ENCODE measurements around the gene ST6GALNAC6. TPM values are rescaled to one million over a fixed set of nuclear protein-coding genes. Genes with fewer than 3 reads are reported as not detected.

Gene ST6GALNAC6
- total and polyA plus RNA-seq, 2 of the 8 experiments (the other 6 are each of a cell fraction or from before 2014, with no cell fraction given) = 43.7 to 64.4 TPM

GRCh38 chr9:127923771-127924170 lies 24.4 kb upstream of the ST6GALNAC6 start:
- peaks cover 0 to 15% (median 8%) of the 10 kb centered on the region in 4 experiments; a peak in 5 of 7 replicates for H3K27me3 ChIP-seq (replicated peaks in 1 of 4; ENCODE audit: control insufficient read depth in 3 of 4, extremely low read depth in 1 of 4, insufficient read depth in 3 of 4, low read length in 3 of 4)
- 94% methylated on average over 8 of the region's 8 CpGs; no CpG with 5 or more reads in 1 of the 2 experiments for WGBS, 2 experiments (ENCODE audit: extremely low coverage in 1 of 2, insufficient coverage in 1 of 2, insufficient read length in 1 of 2, insufficient replicate concordance in 2 of 2, low coverage in 1 of 2, low lambda C conversion rate in 2 of 2, missing lambda C conversion rate in 1 of 2)
- H3K23ac ChIP-seq (ENCODE audit: insufficient read length) = no peak overlapping the region
- H2BK12ac ChIP-seq (ENCODE audit: low read depth, low read length) = no peak overlapping the region
- H2AFZ ChIP-seq (ENCODE audit: low read length) = no peak overlapping the region
- H3K4me1 ChIP-seq (replicated peaks in 1 of 4; ENCODE audit: control insufficient read depth in 3 of 4, insufficient read depth in 4 of 4, low read length in 3 of 4) = peaks cover 0 to 8% (median 8%) of the 10 kb centered on the region in 4 experiments; a peak in 6 of 7 replicates
- H3K23me2 ChIP-seq (ENCODE audit: low read depth, low read length) = peaks cover 13% of the 10 kb centered on the region; the same call in 1 of the 2 replicates
- no peak overlapping the region for H3K9ac ChIP-seq (replicated peaks in 1 of 4; ENCODE audit: extremely low read depth in 1 of 4, low read depth in 3 of 4, low read length in 3 of 4)
- DNase-seq (ENCODE audit: low read depth in 1 of 2, low spot score in 2 of 2) = no peak
- H2BK120ac ChIP-seq (replicated peaks; ENCODE audit: low read depth, low read length) = no peak overlapping the region
- no peak overlapping the region for H4K5ac ChIP-seq (ENCODE audit: insufficient read length, low read depth, low read length)
- H3K36me3 ChIP-seq (ENCODE audit: control insufficient read depth in 2 of 4, insufficient read depth in 4 of 4, low read length in 3 of 4) = no peaks in the 10 kb centered on the region
- no peak overlapping the region for H3K4me2 ChIP-seq (ENCODE audit: insufficient read depth in 1 of 2, low read depth in 2 of 2, low read length in 2 of 2)
- H4K8ac ChIP-seq (ENCODE audit: extremely low read depth, insufficient read depth, low read length) = no peak overlapping the region
- no peak overlapping the region for H3K14ac ChIP-seq (ENCODE audit: insufficient read length)
- ChIA-PET POLR2A (ENCODE audit: partially characterized antibody) (interaction anchor here (0.6 to 1.5 kb wide), 7 partner anchors 9 to 474 kb away, joined by 3 to 4 read pairs (median 3); no protein-coding TSS in a partner anchor), CTCF (ENCODE audit: partially characterized antibody) (interaction anchor here (1.3 to 6.7 kb wide), 7 partner anchors 27 to 194 kb away, joined by 3 to 114 read pairs (median 8); no protein-coding TSS in a partner anchor)
- H2BK15ac ChIP-seq (ENCODE audit: low read length) = no peak overlapping the region
- H2AK5ac ChIP-seq (ENCODE audit: low read depth, low read length) = no peak overlapping the region
- H3K4ac ChIP-seq (replicated peaks; ENCODE audit: insufficient read length, low read depth, low read length) = no peak overlapping the region
- no peak overlapping the region for H3K4me3 ChIP-seq (ENCODE audit: extremely low read depth in 1 of 4, insufficient read depth in 2 of 4, low read depth in 3 of 4, low read length in 4 of 4)
- no peak overlapping the region for H2BK20ac ChIP-seq (ENCODE audit: low read length)
- no peak overlapping the region for H3K27ac ChIP-seq (ENCODE audit: low read depth, low read length)
- H4K20me1 ChIP-seq (replicated peaks in 1 of 2; ENCODE audit: control insufficient read depth in 1 of 2, insufficient read depth in 2 of 2, low read length in 2 of 2) = peaks cover 0 to 3% of the 10 kb centered on the region in 2 experiments
- H3K56ac ChIP-seq (replicated peaks; ENCODE audit: insufficient read length, low read depth, low read length) = no peak overlapping the region
- no peak for FAIRE-seq
- H3K18ac ChIP-seq (ENCODE audit: extremely low read depth, low read length) = no peak overlapping the region
- H3K9me3 ChIP-seq (ENCODE audit: insufficient read depth in 2 of 2, low read depth in 1 of 2, low read length in 1 of 2) = no peaks in the 10 kb centered on the region
- no peaks in the 10 kb centered on the region for H3K79me1 ChIP-seq (ENCODE audit: low read depth, low read length)
- no peak overlapping the region for H4K91ac ChIP-seq (replicated peaks; ENCODE audit: insufficient read length, low read length)
- H2BK5ac ChIP-seq (ENCODE audit: low read depth, low read length) = no peak overlapping the region
- no peaks in the 10 kb centered on the region for H3K79me2 ChIP-seq (ENCODE audit: control insufficient read depth in 1 of 2, insufficient read depth in 2 of 2, low read length in 2 of 2)
- no peak for TF ChIP-seq POU5F1 (IDR thresholded peaks at IDR 0.05; ENCODE audit: low read depth, low read length)
- TF ChIP-seq CTBP2 (IDR thresholded peaks at IDR 0.05; ENCODE audit: borderline replicate concordance, insufficient read depth, insufficient read length, low read length) = no peak
- TF ChIP-seq KDM5A (IDR thresholded peaks at IDR 0.05; ENCODE audit: low read length) = no peak
- TF ChIP-seq GABPA (IDR thresholded peaks at IDR 0.05; ENCODE audit: borderline replicate concordance, insufficient read depth, low read length) = no peak
- TF ChIP-seq CTCF (IDR thresholded peaks at IDR 0.05; ENCODE audit: control extremely low read depth in 1 of 3, insufficient read depth in 1 of 3, low read depth in 1 of 3, low read length in 3 of 3) = no peak
- no peak for TF ChIP-seq BCL11A (IDR thresholded peaks at IDR 0.05; ENCODE audit: low read depth in 2 of 2, low read length in 2 of 2)
- no peak for TF ChIP-seq NANOG (IDR thresholded peaks at IDR 0.05; ENCODE audit: insufficient read depth, low read depth, low read length, poor library complexity, severe bottlenecking)
- no peak for TF ChIP-seq RXRA (IDR thresholded peaks at IDR 0.05; ENCODE audit: insufficient read depth, low read depth, low read length)
- no peak for TF ChIP-seq TBP (IDR thresholded peaks at IDR 0.05; ENCODE audit: low read depth, low read length)
- TF ChIP-seq BACH1 (IDR thresholded peaks at IDR 0.05; ENCODE audit: low read length) = no peak
- no peak for TF ChIP-seq ZNF274 (IDR thresholded peaks at IDR 0.05; ENCODE audit: borderline replicate concordance, extremely low read depth, low read length)
